Measurements from ENCODE around the gene IQCF6.
A peak's percentile ranks its signal among the peaks of the same experiment; 100 is the strongest.

The IQCF6 gene

DNA sequence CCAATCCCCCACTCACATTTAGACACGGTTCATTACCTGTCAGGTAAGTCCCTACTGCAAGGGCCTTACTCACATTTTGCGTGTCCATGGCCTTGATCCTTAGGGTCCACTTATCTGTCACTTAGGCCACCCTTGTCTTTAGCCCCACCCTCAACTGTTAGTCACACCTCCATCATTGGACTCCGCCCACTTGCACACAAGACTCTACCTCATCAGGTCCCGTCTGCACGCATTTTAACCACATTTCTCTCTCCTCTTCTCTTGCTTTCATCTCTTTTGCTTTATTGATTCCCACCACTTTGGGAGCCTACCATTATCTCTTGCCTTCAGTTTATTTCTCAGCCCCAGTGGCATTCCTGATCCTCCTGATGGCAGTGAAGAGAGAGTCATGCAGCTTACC is at the start of gene IQCF6:
TSS of gene IQCF6 (minus strand) at position 101 of the 400 bp plus-strand sequence. CDS start at position 88, 13 bp downstream.
- no peaks in the 10 kb centered on the region for H3K4me1 ChIP-seq (ENCODE audit: insufficient read depth, insufficient read length)
- TF ChIP-seq ZNF274 (IDR thresholded peaks at IDR 0.05; ENCODE audit: low read depth, low read length), result no peak
- TF ChIP-seq SUZ12 (IDR thresholded peaks at IDR 0.05; ENCODE audit: extremely low read depth, insufficient read depth, insufficient read length), result no peak
- no peak for TF ChIP-seq YY1 (IDR thresholded peaks at IDR 0.05; ENCODE audit: insufficient read depth, insufficient read length)
- H3K36me3 ChIP-seq (ENCODE audit: insufficient read depth, insufficient read length, low read length), result no peaks in the 10 kb centered on the region
- no peaks in the 10 kb centered on the region for H3K27me3 ChIP-seq (ENCODE audit: insufficient read depth, insufficient read length)
- no peak for DNase-seq (ENCODE audit: low read depth, low spot score)
- no peak within 1 kb of the TSS for H3K9ac ChIP-seq (ENCODE audit: insufficient read length, low read depth)
- H3K9me3 ChIP-seq (ENCODE audit: insufficient read depth, low read length), result peaks cover 11% of the 10 kb centered on the region; the same call in 1 of the 2 replicates
- no peak within 1 kb of the TSS for H3K4me3 ChIP-seq (ENCODE audit: insufficient read length, low read depth)

DNA sequence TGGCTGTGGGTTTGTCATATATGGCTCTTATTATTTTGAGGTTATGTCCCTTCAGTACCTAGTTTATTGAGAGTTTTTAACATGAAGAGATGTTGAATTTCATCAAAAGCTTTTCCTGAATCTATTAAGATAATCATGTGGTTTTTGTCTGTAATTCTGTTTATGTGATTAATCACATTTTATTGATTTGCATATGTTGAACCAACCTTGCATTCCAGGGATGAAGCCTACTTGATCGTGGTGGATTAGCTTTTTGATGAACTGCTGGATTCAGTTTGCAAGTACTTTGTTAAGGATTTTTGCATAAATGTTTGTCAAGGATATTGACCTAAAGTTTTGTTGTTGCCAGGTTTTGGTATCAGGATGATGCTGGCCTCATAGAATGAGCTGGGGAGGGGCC is 49.3 kb upstream of the IQCF6 start:
- H3K36me3 ChIP-seq (ENCODE audit: insufficient read depth, insufficient read length, low read length), result no peaks in the 10 kb centered on the region
- H3K9me3 ChIP-seq (ENCODE audit: insufficient read depth, low read length), result peaks cover 25% of the 10 kb centered on the region; the same call in 1 of the 2 replicates
- no peaks in the 10 kb centered on the region for H3K27me3 ChIP-seq (ENCODE audit: insufficient read depth, insufficient read length)
- no peak overlapping the region for H3K9ac ChIP-seq (ENCODE audit: insufficient read length, low read depth)
- DNase-seq (ENCODE audit: low read depth, low spot score), result no peak
- H3K4me3 ChIP-seq (ENCODE audit: insufficient read length, low read depth), result no peak overlapping the region
- H3K4me1 ChIP-seq (ENCODE audit: insufficient read depth, insufficient read length), result no peaks in the 10 kb centered on the region
- TF ChIP-seq YY1 (IDR thresholded peaks at IDR 0.05; ENCODE audit: insufficient read depth, insufficient read length), result no peak
- no peak for TF ChIP-seq SUZ12 (IDR thresholded peaks at IDR 0.05; ENCODE audit: extremely low read depth, insufficient read depth, insufficient read length)
- no peak for TF ChIP-seq ZNF274 (IDR thresholded peaks at IDR 0.05; ENCODE audit: low read depth, low read length)

GRCh38 chr3:51819709-51820406 is 40.8 kb upstream of the IQCF6 start:
- no peak overlapping the region for H3K4me3 ChIP-seq (ENCODE audit: insufficient read length, low read depth)
- H3K4me1 ChIP-seq (ENCODE audit: insufficient read depth, insufficient read length), result no peaks in the 10 kb centered on the region
- H3K9ac ChIP-seq (ENCODE audit: insufficient read length, low read depth), result no peak overlapping the region
- H3K36me3 ChIP-seq (ENCODE audit: insufficient read depth, insufficient read length, low read length), result no peaks in the 10 kb centered on the region
- peak; percentile 56 for DNase-seq (ENCODE audit: low read depth, low spot score)
- H3K9me3 ChIP-seq (ENCODE audit: insufficient read depth, low read length), result peaks cover 8% of the 10 kb centered on the region; the same call in 1 of the 2 replicates
- TF ChIP-seq SUZ12 (IDR thresholded peaks at IDR 0.05; ENCODE audit: extremely low read depth, insufficient read depth, insufficient read length) (no peak), ZNF274 (IDR thresholded peaks at IDR 0.05; ENCODE audit: low read depth, low read length) (no peak), YY1 (IDR thresholded peaks at IDR 0.05; ENCODE audit: insufficient read depth, insufficient read length) (no peak)
- no peaks in the 10 kb centered on the region for H3K27me3 ChIP-seq (ENCODE audit: insufficient read depth, insufficient read length)

GRCh38 chr3:51819151-51819550 is 40.1 kb upstream of the IQCF6 start:
- TF ChIP-seq ZNF274 (IDR thresholded peaks at IDR 0.05; ENCODE audit: low read depth, low read length), result no peak
- TF ChIP-seq YY1 (IDR thresholded peaks at IDR 0.05; ENCODE audit: insufficient read depth, insufficient read length), result no peak
- TF ChIP-seq SUZ12 (IDR thresholded peaks at IDR 0.05; ENCODE audit: extremely low read depth, insufficient read depth, insufficient read length), result no peak

GRCh38 chr3:51817375-51817774 is 38.3 kb upstream of the IQCF6 start:
- TF ChIP-seq SUZ12 (IDR thresholded peaks at IDR 0.05; ENCODE audit: extremely low read depth, insufficient read depth, insufficient read length) (no peak), ZNF274 (IDR thresholded peaks at IDR 0.05; ENCODE audit: low read depth, low read length) (no peak)
- Histone ChIP-seq H3K27me3 (ENCODE audit: insufficient read depth, insufficient read length) (no peaks in the 10 kb centered on the region), H3K4me1 (ENCODE audit: insufficient read depth, insufficient read length) (no peaks in the 10 kb centered on the region), H3K4me3 (ENCODE audit: insufficient read length, low read depth) (no peak overlapping the region), H3K36me3 (ENCODE audit: insufficient read depth, insufficient read length, low read length) (no peaks in the 10 kb centered on the region), H3K9me3 (ENCODE audit: insufficient read depth, low read length) (peaks cover 8% of the 10 kb centered on the region; the same call in 1 of the 2 replicates), H3K9ac (ENCODE audit: insufficient read length, low read depth) (no peak overlapping the region)
- DNase-seq (ENCODE audit: low read depth, low spot score), result no peak

More at GRCh38 chr3:51819151-51819550, 40.1 kb upstream of the IQCF6 start:
- Histone ChIP-seq H3K36me3 (ENCODE audit: insufficient read depth, insufficient read length, low read length) (no peaks in the 10 kb centered on the region), H3K9me3 (ENCODE audit: insufficient read depth, low read length) (peaks cover 8% of the 10 kb centered on the region; the same call in 1 of the 2 replicates), H3K9ac (ENCODE audit: insufficient read length, low read depth) (no peak overlapping the region), H3K4me3 (ENCODE audit: insufficient read length, low read depth) (no peak overlapping the region), H3K27me3 (ENCODE audit: insufficient read depth, insufficient read length) (no peaks in the 10 kb centered on the region), H3K4me1 (ENCODE audit: insufficient read depth, insufficient read length) (no peaks in the 10 kb centered on the region)
- no peak for DNase-seq (ENCODE audit: low read depth, low spot score)

DNA sequence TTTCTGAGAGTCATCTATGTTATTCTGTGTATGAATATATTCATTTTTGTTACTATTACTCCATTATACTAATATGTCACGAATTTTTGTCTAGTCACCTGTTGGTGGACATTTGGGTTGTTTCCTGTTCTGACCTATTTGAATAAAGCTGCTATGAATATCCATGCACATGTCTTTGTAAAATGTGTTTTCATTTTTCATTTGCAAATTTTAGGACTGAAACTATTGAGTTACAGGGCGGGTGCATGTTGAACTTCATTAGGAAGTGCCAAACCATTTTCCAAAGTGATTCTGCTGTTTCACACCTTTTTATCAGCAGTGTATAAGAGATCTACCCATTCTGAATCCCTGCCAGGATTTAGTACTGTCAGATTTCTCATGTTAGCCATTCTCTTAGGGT is 37.7 kb upstream of the IQCF6 start:
- TF ChIP-seq ZNF274 (IDR thresholded peaks at IDR 0.05; ENCODE audit: low read depth, low read length) (no peak), SUZ12 (IDR thresholded peaks at IDR 0.05; ENCODE audit: extremely low read depth, insufficient read depth, insufficient read length) (no peak), YY1 (IDR thresholded peaks at IDR 0.05; ENCODE audit: insufficient read depth, insufficient read length) (no peak)
- DNase-seq (ENCODE audit: low read depth, low spot score), result no peak
- H3K4me1 ChIP-seq (ENCODE audit: insufficient read depth, insufficient read length), result no peaks in the 10 kb centered on the region
- no peaks in the 10 kb centered on the region for H3K27me3 ChIP-seq (ENCODE audit: insufficient read depth, insufficient read length)
- H3K9me3 ChIP-seq (ENCODE audit: insufficient read depth, low read length), result peaks cover 3% of the 10 kb centered on the region; the same call in 1 of the 2 replicates
- no peak overlapping the region for H3K4me3 ChIP-seq (ENCODE audit: insufficient read length, low read depth)
- no peaks in the 10 kb centered on the region for H3K36me3 ChIP-seq (ENCODE audit: insufficient read depth, insufficient read length, low read length)
- no peak overlapping the region for H3K9ac ChIP-seq (ENCODE audit: insufficient read length, low read depth)

GRCh38 chr3:51815614-51816013 is 36.6 kb upstream of the IQCF6 start:
- TF ChIP-seq ZNF274 (IDR thresholded peaks at IDR 0.05; ENCODE audit: low read depth, low read length) (no peak), YY1 (IDR thresholded peaks at IDR 0.05; ENCODE audit: insufficient read depth, insufficient read length) (no peak), SUZ12 (IDR thresholded peaks at IDR 0.05; ENCODE audit: extremely low read depth, insufficient read depth, insufficient read length) (no peak)
- Histone ChIP-seq H3K27me3 (ENCODE audit: insufficient read depth, insufficient read length) (no peaks in the 10 kb centered on the region), H3K9me3 (ENCODE audit: insufficient read depth, low read length) (no peaks in the 10 kb centered on the region; the same call in 1 of the 2 replicates), H3K36me3 (ENCODE audit: insufficient read depth, insufficient read length, low read length) (no peaks in the 10 kb centered on the region), H3K9ac (ENCODE audit: insufficient read length, low read depth) (no peak overlapping the region), H3K4me1 (ENCODE audit: insufficient read depth, insufficient read length) (no peaks in the 10 kb centered on the region), H3K4me3 (ENCODE audit: insufficient read length, low read depth) (no peak overlapping the region)
- DNase-seq (ENCODE audit: low read depth, low spot score), result no peak

All from NT2/D1 (cell line).